ENCODE measurements around the gene XPC.
A peak's percentile ranks its signal among the peaks of the same experiment; 100 is the strongest.
"Not testable (repeated sequence)": the region's sequence is repeated elsewhere in the genome, so short reads cannot be mapped to it uniquely, and the experiment has no call there.

The XPC gene

DNA sequence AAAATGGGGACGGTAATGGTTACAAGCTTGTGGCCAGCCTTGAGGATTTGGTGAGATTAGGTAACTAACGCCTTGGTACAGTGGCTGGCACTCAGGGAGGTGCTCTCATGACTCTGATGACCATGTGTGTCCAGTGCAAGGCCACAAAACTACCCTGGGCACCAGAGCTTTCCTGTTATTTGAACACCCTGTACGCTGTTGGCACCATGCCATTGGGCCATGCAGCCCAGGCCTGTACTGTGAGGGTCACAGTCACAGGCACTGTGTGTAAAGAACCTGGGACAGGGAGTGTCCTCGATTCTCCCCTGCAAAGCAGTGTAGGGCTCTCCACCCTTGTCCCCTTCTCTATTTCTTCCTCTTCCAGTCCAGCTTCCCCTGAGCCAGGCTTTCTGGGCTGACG is 47.3 kb downstream of the XPC start:
- DNase-seq, result no peak

DNA sequence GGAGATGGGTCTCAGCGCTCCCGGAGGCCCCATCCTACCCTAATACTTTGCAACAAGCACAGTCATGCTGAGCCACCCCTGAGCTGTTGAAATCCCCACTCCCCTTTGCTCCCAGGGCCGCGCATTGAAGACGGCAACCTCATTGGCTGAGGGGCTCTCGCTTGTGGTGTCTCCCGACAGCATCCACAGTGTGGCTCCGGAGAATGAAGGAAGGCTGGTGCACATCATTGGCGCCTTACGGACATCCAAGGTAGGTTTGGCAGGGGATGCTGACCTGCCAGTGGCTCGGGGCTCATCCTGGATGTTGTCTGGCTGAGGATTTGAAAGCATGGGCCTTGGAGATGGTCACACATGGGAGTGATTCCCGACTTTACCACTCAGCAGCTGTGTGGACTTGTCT is 47.7 kb downstream of the XPC start:
- DNase-seq, result no peak

DNA sequence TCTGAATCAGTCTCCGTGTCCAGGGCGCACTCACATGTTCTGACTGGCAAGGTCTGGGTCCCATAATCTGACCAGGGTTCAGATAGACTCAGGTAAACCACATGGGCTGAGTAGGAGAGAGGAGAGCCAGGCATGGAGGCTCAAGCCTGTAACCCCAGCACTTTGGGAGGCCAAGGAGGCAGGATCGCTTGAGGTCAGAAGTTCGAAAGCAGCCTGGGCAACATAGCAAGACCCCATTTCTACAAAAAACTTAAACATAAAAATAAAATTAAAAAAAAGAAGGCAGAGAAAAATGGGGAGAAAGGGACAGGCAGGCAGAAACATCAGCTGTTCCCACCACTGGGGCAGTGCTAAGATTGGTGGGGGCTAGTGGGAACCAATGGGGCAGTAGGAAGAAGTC is 48.2 kb downstream of the XPC start:
- DNase-seq, result no peak

DNA sequence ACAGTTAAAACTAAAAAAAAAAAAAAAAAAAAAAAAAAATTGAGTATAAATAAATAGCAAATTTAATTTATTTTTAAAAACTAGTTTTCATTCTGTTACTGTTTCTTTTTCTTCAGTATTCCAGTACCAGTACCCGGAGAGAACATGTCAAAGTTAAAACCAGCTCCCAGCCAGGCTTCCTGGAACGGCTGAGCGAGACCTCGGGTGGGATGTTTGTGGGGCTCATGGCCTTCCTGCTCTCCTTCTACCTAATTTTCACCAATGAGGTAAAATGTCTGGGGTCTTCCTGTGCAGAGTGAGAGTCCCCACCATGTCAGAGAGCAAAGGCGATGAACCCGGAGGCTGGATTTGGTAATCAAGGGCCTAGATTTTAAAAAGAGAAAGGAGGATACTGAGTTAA is 49.1 kb downstream of the XPC start:
- DNase-seq, result no peak

DNA sequence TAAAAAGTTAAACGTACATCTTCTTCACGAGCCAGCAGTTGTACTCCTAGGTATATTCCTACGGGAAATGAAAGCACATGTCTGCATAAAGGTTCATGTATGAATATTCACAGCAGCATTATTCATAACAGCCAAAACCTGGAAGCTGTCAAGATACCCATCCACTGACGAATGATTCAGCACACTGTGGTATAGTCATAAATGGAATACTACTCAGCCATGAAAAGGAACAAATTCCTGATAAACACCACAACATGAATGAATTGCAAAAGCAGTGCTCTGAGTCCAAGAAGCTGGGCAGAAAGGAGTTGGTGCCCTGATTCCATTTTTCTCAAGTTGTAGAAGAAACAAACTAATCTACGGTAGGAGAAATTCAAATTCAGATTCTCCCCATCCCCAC is 49.7 kb downstream of the XPC start:
- no peak for DNase-seq

DNA sequence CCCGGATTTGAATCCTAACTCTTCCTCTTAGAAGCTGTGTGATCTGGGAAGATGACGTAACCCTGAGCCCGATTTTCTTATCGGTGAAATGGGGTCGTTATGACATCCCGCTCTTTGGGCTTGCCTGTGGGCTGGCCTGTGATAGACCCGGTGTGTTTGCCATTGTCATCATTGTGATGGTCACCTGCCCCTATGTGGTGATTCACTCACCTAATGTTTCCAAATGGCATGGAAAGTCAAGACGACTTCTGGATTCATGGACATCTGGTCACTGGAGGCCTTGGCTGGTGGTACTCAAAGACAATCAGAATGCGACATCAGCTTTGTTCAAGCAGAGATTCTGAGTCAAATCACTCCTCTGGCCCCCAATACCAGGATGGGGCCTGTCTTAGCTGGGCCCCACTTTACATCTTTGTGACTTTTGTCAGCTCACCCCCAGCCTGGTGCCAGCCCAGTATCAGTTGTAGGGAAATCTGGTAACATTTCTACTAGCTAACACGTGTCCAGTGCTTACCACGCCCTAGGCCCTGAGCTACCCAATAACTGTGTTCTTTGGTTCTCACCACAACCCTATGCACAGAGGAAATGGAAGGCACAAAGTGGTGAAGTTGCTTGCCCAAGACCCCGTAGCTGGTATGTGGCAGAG is 50.8 kb downstream of the XPC start:
- no peak for DNase-seq

DNA sequence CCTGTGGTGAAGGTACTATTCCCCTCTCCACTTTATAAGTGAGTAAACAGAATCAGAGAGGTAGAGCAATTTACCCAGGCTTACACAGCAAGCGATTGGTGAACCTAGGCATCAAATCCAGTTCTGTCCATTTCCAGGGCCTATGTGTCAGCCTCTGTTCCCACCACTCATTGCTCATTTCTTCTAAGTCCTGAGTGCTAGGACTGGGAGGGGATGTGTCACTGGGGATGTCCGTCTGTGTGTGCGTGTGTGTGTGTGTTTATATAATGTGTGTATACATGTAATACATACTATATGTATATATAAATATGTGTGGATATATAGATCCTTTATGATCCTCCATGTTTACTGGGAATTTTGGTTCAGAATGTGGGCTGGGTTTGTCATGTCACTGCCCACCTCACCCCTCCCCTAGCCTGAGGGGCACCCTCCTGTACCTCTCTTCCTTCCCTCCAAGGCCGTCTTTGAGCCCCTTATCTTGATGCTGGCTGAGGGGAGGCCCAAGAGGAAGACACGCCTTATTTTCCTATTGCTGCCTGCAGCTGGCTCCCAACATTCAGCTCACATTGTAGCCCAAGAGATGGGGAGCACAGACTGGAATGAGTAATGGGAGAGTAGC is 51.4 kb downstream of the XPC start:
- DNase-seq, result no peak

DNA sequence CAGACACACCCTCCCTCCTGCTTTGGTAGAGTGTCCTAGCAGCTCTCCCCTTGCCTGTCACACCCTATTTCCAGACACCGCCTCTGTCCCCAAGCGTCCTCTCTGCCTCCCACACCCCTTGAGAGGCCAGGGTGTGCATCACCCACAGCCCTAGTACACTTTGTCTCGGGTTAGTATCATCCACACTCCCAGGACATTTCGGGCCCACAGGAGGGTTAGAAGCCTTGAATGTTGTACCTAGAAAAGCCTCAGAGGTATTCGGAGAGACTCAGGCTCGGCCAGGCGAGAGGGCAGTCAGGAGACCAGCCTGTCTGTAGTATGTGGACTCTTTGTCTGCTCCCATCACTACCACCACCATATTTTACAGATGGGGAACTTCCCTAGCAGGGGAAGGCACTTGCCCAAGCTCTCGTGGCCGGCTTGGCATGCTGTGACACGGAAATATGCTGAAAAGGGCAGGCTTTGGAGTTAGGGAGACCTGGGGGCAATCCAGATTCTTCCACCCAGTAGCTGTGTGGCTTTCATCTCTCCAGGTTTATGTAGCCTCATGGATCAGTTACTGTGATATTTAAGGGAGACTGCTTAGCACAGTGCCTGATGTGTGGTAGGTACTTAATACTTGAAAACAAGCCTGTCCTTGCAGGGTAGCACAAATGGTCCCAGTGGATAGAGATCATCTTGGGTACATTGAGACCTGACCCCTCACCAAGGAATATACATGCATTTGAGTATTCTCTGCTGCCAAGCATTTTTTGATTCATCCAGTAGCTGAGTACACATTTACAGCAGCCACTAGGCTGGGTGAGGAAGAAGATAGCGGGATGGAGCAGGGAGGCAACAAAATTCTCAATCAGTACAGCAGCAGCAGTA is 52.1 kb downstream of the XPC start:
- no peak for DNase-seq

DNA sequence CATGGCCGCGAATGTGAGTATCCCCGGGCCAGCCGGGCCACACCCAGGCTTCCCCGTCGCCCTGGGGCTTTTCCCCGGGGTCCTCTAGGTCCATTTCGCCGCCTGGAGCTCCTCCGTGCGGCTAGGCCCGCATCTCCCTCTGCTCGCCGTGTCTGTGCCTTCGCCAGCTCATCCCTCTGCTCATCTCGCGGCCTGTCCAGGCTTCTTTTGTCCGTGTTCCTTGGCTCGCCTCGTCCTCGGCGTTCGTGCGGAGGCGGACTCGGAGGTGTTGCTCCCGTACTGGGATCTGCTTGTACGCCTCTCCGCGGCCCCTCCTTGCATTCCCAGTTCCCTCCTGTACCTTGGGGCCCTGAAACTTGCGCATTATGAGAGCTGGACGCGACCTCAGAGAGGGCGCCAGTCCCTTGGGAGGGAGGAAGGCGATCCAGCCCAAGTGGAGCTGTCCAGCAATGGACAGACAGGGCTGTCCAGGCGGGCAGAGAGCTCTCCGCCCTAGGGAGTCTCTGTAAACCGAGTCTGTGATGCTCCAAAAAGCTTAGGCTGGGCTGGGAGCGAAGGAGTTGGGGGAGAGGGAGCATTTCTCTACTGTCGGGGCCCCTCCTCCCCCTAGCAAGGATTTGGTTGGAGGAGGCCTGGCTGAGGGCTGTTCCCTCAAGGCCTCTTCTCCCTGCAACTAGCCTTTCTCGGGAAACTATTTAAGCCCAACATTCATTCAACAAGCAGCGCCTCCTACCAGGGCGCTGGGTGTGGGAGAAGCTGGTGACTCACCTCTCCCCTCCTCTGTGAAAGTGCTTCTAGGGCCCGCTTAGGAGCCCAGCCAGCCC is 53.0 kb downstream of the XPC start:
- peak; percentile 60 for DNase-seq

DNA sequence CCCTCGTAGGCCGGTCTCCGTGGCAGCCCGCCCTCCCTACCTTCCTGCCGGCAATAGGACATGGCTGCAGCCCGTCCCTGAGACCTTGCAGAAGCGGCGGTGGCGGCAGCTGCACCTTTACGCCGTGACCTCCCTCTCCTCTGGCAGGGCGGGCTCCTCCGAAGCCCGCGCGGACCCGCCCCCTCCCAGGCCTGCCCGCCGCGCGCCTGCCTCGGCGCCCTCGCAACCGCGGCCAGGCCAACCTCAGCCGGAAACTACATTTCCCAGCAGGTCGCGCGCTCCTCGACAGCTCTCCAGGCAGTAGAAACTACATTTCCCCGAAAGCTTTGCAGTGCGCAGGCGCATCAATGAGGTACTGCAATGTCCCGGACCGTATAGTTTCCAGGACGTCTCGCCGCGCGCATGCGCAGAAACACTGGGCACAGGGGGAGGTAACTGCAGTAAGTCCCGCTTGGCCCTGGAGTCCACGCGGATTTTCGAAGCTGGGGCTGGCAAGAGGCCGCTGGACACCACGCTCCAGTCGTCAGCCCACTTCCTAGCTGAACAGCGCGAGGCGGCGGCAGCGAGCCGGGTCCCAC is 53.7 kb downstream of the XPC start, which contains the start of the genes CHCHD4 and TMEM43:
Gene CHCHD4, minus strand, starts transcription at position 256 of the 578 bp plus-strand sequence. Its CDS starts 194 bp downstream, at position 62.
Gene TMEM43, plus strand, starts transcription at position 438 of the 578 bp plus-strand sequence. CDS start 142 bp downstream, outside the sequence.
- peak; percentile 99 for DNase-seq

DNA sequence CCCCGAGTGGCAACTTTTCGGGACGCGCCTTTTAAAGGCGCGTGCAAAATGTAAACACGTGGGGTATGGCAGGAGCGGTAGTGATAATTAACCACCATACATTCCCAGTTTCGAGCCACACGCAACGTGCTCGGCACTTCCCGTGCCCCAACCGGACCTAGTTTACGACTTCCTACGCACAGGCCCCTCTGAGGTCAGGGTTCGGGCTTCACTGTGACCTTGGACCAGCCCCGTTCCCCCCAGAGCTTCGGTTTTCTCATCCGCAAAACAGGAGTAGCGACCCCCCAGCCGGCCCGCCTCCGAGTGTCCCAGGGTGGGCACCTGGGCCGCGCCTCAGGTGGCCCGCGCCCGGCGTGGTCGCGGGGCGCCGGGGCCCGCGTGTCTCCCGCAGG is 54.2 kb downstream of the XPC start:
- no peak for DNase-seq

DNA sequence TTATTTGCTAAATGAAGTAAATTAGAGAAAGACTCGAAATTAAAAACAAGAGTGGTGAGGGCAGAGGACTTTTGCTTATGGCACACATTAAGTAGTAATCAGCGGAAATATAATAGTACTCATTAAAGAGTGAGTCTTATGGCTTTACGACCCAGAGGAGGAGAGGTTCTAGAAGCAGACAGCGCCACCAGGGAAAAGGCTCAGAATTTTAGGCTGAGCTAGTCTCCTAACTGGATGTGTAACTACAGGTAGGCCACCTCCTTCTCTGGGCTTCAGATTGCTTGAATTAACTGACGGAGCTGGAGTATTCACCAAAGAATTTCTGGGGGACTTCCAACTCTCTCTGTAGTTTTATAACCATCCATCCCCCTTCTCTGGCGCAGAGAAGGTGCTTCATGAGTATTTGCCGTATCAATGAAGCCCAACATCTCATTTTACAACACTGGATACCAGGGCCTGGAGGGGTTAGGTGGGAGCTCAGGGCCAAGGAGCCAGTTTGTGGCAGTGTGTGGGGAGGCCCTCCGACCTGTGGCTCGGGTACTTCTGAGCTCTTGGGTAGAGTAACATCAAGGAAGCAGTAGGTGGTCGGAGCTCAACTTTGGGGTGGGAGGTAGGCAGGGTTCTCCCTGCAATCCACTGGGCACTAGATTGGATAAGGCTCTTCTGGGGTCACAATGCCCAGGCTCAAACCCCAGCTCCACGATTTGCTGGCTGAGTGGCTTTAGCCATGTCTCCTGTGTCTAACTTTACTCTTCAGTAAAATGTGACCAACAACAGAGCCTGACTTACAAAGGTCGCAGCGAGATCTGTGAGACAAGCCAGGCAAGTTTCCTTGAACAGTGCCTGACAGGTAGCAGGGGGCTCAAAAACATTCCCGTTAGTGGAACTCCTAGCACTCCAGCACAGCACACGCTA is 54.8 kb downstream of the XPC start:
- no peak for DNase-seq

DNA sequence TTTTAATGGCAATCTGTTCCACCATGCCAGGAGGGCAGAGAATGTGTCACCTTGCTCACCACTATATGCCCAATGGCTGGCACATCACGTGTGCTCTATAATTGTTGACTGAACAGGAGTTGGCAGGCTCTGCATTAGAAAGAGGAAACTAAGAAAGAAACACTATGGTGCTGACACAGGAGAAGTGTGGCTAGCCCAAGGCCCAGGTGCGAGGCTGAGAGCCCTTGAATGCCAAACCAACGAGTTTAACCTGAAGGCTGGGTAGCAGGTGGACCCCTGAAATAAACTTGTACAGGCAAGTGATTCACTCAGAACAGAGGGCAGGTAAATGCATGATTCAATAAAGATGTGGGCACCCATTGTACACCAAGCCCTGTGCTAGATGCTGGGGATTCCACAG is 56.1 kb downstream of the XPC start:
- DNase-seq, result no peak

DNA sequence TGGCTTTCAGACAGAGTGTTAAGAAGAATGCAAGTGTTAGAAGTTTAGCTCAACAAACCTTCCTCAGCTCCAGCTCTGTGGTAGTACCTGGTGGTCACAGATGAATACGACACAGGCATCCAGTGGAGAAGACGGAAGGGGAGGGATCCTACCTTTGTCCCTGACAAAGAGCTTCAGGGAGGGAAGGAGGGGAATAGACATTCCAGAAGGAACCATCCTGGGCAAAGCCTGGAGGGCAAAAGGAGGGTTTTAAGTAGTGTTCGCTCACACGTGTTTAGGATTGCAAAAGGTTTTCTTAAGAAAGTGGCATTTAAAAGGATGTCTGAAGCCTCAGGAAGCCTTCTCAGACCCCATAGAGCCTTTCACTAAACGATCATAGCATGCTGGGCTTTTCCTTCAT is 56.5 kb downstream of the XPC start:
- DNase-seq, result no peak

DNA sequence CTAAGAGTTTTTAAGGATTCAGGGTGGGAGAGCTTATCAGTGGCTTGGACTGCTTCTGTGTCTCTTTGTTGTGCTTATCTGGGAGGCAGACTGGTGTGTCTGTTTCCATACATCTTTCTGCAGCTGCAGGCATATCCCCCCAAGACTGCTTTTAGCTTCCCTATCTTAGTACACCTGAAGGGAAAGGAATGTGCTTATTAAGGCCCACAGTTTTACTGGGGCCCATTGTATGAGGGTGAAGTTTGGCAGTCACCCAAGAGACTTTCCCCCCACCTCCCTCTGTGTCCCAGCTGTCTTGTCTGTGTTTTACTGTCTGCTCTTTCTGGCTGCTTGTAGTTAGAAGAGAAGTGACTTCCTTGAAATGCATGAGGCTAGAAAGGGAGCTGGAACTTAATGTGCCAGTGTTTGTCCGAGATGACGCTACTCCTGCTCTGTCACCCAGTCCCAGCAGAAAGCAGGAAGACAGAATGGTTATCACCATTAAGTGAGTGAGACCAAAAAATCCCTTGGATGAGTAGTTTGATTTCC is 57.4 kb downstream of the XPC start:
- not testable (repeated sequence) for DNase-seq

DNA sequence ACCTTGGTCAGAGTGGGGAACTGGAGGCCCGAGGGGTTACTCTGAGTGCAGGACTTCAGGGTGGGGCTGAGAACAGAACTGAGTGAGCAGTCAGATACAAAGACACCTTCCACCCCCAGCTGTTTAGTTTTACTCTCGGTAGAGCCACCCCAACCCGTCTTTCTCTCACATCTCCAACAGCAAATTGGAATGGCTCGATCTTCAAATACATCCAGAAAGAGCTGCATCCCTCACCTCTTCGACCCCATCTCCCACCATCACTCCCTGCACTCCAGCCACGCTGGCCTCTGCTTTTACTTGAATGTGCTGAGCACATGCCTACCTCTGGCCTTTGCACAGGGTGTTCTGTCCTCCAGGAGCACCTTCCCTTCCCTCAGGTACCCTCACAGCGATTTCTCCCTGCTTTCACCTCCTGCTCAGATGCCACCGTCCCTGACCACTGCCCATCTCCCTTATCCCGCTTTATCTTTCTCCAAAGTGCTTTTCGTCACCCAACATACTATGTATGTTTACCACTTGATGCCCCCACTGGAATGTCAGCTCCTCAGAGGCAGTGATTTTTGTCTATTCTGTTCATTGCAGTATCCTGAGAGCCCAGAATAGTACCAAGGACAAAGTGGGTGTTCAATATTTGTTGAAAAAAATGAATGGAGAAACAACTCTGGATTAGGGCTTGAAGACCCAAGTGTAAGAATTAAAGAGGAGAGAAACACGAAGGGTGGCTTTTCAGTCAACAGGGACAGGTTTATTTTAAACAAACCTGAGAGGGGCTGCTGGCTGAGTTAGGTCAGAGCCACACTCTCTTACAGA is 58.1 kb downstream of the XPC start:
- no peak for DNase-seq

DNA sequence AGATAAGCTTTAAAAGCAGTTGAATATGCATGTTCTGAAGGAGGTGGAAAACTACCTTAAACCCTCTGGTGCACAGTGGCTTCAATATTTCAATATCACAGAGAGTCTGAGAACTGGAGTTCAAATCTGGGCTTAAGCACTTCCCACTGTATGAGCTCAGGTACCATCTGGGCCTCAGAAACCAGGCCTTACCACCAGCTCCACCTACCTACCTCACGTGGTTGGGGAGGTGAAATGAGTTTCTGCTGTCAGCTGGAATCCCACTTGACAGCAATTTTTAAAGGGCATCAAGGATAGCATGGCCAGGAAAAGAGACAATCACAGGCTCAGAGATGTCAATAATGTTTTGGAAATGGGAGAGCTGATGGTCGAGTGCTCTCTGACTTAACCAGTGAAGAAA is 58.8 kb downstream of the XPC start:
- DNase-seq, result no peak

DNA sequence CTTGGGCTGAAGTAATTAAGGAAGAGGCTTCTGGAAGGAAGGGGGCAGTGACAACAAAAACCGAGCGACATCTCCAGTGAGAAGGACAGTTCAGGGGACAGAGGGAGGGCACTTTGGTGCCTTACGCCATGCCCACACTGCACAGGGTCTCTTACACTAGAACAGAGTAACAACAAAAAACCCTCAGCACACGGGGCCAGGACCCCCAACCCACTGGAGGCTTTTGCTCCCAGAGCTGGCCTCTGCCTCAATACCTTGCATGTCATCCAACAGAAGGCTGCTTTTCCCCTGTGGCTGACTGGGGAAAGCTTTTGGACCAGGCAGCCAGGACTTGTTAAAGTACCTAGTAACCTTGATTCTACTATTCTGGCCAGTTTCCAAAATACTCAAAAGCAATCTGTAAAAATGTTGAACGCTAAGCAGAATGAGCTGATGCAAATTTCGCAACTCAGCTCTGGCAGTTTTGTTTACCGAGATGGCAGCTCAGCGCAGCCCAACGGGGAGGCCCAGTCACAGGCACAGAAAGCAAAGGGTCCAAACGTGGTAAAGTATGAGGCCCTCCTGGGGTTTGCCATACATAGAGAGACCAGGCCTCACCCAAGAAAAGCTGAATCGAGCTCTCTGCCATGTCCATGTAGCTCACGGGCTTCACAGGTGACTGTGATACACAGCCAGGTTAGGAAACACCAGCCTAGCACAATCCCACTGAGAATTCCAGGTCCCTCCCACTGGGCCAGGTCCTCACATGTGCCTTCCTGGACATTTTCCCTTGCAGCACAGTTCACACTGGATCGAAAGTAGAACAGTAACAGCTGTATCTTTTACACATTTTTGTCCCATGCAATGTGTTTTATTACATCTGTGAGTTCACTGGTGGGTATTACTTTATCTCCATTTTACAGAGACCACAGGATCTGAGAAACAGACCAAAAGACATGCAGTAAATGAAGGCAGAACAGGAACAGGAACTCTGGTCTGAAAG is 59.7 kb downstream of the XPC start:
- no peak for DNase-seq

All from left hindlimb (tissue), 1 donor.